Measurements from ENCODE around the gene ADCY2.

GRCh38 chr5:7625740-7626139 is 229.8 kb downstream of the ADCY2 start:
- no peak for TF ChIP-seq POLR2A (IDR thresholded peaks at IDR 0.05)
- no peak for TF ChIP-seq CTCF (IDR thresholded peaks at IDR 0.05)

Data from esophagus squamous epithelium (tissue), 4 donors.